HG03354 (cell line): Measurements from ENCODE around the gene CELF1.
A peak's percentile ranks its signal among the peaks of the same experiment; 100 is the strongest.

Experiments used
- ATAC-seq: cut with Tn5 transposase; IDR thresholded peaks from one replicate; pipeline ENCODE4 v1.9.1; 2021; ENCODE audit warnings: mild to moderate bottlenecking; ENCODE audit not compliant: unreplicated experiment, poor library complexity, severe bottlenecking

Gene CELF1

DNA sequence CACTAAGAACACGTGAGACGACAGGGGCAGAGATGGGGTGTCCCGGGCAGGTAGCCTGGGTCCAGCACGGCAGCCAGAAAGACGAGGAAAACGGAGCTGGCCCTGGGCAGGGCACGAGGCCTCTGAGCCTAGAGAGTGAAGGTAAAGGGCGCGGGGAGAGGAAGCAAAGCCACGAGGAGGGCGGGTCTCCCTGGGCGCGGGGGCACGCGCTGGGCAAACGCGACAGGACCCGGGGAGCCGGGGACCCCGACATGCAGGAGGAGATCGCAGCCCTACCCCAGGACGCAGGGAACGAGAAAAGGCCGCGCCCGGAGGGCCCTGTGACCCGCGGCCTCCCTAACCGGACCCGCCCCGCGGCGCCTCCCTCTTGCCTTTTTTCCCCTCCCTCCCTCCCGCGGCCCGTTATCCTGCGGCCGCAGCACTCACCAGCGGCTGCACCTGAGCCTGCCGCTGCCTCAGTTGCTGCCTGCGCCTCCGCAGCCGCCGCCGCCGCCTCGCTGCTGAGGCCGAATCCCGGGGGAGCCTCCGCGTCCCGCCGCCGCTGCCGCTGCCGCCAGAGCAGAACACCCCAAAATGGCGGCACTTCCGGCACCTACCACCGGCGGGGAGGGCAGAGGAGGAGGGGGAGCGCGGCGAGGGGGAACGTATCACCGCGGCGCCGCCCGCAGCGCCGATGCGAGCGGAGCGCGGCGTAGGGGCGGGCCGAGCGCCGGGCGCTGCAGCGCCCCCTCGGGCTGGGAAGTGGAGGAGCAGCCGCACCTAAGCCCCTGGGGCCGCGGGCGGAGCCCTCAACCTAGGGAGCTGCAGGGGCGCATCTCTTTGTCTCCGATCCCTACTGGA is at the start of gene CELF1:
Gene CELF1 (minus strand): TSS at position 567 of the 840 bp plus-strand sequence. CDS start 53,609 bp downstream, outside the sequence.
- peak; percentile 95 for ATAC-seq

DNA sequence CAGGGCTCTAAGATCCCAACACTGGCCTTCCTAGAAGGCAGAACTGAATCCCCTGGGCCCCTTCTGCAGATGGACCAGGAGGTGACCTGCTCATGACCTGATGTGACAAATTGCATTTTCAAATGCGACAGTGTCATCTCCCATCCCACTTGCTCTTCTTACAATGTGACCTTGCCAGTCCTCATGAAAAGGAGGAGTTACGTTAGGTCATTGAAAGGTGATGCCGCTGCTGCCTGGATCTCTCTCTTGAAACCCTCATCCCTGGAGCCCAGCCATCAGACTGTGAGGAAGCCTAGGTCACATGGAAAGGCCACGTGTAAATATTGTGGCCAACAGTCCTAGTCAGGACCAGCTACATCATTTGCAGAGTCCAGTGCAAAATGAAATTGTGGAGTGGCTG is 47.0 kb upstream of the CELF1 start:
- no peak for ATAC-seq

DNA sequence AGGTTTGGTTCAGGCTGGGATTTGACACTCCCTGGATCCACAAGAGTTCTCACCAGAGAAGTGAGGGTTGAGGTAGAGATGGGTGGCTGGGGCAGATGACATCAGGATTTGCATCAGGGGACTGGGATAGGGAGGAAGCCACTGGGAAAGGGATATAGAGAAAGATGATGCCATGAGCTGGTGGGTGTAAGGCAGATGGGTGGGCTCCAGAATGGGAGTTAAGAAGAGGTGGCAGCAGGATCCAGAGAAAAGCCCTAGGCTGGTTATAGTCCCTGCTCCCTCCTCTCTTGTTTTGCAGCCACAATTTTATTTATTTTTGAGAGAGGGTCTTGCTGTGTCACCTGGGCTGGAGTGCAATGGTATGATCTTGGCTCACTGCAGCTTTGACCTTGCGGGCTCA is 43.0 kb upstream of the CELF1 start:
- no peak for ATAC-seq

DNA sequence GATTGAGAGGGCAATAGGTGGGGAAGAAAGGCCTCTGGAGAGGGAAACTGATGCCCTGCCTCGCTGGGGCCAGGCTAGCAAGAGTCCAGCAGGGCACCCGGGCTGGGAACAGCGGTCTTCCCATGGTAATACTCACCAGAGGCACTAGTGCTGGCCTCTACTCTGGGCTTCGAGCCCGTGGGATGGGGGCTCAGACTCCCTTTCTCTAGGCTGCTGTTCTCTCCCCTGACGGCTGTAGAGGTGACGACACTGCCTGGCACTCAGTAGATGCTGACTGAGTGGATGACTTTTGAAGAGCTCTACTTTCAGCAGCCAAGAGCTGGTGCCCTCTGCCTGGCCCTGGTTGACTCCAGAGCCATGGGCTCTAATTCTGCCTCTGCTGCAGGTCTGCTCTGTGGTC is 42.1 kb upstream of the CELF1 start:
- no peak for ATAC-seq

DNA sequence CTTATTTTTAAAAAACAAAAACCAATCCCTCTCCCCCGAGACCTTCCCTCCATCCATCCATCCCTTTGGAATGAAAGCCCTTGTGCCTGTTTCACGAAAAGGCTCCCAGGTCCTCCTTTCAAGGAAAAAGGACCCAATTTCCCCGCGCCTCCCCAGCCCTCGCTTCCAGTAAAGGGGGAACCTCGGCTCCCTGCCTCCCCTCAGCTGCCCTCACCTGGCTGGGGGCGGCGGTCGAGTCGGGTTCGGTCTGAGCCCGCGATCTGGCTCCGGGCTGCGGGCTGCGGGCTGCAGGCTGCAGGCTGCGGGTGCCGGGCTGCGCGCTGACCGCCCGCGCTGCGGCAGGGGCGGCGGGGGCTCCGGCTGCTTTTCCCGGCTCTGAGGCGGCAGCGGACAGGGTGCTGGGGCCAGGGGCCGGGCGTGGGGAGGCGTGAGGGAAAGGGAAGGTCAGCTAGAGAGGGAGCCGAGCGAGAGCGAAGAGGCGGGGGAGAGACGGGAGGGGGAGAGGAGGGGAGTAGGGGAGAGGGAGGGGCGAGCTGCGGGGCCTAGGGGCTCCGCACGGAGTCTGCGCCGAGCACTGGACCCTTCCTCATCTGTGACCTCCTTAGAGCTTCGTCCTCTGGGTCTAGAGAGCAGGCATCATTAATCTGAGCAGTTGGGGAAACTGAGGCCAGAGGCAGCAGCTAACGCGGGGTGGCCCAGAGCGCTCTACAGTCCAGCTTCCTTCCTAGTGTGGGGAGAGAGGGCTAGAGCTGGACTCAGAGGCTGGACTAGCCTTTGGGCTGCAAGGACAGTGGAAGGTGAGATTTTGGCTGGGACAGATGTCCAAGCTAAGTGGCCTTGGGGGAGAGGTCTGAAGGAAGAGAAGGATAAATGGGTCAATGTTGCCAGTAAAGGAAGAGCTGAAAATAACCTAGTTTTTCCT is 41.3 kb upstream of the CELF1 start, which contains the start of gene C1QTNF4:
Gene C1QTNF4 (minus strand): TSS at position 478 of the 922 bp plus-strand sequence. CDS start 3,601 bp downstream, outside the sequence.
- ATAC-seq = no peak

DNA sequence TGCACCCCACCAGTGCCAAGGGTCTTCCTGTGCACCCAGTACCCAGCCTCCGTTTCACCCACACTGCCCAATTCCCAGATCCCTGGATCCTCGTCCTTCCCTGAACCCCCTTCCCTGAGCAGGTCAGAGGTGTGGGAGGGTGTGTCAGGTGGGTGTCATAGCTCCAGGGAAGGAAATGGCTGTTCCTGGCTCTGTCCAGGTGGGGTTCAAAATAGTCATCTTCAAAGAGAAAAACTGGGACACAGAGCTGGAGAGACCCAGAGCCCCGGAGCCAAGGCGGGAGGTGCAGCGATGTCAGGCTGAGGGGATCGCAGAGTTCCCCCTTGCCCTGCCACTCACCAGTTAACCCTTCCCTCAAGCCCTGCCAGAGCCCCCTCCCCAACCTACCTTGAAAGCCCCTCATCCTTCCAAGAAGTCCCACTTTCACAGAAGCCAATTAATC is 40.6 kb upstream of the CELF1 start:
- no peak for ATAC-seq

DNA sequence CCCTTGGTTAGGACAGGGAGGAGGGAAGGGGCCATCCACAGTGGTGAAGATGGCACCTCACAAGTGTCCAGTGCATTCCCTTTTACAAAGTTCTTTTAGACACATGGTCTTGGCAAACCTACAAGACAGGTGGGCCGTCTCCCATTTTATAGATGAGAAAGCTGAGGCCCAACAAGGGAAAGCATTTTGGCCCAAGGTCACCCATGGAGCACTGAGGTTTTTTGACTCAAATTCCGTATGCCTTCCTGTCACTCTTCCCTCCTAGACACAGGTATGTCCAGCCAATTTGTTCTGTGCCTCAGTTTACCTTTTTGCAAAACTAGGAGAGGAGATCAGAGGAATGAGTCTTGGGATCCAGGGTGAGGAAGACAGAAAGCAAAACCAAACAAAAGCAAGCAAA is 40.0 kb upstream of the CELF1 start:
- ATAC-seq = no peak

DNA sequence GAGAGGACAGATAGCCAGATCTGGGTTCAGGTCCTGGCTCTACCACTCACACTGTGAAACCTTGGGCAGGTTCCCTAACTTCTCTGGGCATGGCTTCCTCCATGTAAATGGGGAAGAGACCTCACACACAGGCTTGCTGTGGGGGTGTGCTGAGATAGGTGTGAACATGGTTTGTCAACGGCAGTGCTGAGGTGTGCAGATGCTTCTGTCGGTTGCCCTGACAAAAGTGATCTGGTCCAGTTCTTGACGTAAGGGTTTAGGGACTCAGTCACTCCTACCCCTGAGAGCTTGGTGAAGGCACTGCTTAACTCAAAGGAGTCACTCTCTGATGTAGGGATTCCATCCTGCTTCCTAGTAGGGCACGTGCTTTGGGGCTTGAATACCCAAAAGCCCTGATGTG is 39.3 kb upstream of the CELF1 start:
- ATAC-seq = no peak

DNA sequence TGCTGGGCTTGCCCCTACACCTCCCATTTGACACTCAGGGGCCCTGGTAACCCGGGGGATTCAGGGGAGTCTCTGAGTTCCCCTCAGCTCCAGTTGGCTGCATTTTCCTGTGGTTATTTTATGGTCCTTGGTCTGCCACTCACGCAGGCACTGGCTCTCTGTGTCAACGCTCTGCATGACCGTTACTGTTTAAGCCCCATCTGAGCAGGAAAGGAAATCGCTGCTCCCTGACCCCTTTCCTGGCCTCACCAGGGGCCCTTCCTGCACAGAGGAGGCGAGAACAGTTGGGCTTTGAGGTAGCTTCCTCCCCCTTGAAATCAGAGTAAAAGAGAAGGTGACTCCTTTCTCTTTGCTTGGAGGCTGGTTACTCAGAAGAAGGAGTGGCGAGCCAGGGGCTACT is 38.8 kb upstream of the CELF1 start:
- no peak for ATAC-seq

DNA sequence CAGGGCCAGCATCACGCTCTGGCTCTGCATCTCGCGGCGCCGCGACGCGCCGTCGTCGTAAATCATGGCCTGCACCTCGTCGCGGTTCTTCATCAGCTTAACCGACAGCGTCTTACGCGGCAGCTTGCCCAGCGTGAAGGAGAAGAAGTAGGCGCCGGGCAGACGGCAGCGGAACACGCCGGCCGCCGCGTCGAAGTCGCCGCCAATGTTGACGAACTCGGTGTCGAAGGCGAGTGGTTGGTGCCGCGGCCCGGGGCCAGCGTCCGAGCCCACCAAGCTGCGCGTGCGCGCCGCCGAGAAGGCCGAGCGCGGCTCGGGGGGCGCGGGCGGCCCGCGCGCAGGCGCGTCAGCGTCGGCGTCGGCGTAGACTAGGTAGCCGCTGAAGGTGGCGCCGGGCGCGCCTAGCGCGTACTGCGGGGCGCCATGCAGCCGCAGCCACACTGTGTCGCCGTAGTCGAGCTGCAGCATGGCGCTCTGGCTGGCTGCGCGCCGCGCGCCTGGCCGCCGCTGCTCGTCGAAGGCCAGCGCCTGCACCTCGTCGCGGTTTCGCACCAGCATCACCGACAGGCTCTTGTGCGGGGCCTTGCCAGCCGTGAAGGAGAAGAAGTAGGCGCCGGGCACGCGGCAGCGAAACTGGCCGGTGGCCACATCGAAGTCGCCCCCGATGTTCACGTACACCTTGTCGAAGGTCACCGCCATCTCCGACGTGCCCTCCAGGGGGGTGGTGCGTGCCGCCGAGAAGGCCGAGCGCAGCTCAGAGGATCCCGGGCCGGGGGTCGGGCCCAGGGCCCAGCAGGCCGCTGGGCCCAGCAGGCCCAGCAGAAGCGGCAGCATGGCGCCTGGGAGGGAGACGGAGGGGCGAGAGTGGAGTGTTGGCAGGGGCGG is 37.3 kb upstream of the CELF1 start:
- ATAC-seq = no peak

DNA sequence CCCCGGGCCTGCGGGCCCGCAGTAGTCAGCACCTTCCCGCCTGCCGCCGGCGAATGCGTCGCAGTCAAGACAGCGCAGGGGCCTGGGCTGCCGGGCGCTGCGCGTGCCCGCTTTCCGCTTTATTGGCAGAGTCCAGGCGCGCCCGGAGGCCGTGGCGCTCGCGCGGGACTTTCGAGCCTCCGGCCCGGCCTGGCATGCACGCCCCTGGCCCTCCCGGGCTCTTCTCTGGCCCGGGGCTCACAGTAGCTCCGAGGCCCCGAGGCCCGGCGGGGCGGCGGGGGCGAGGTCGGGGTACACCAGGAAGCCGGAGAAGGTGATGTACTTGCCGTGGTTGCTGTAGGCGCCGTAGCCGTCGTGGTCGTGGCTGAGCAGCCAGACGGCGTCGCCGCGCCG is 36.6 kb upstream of the CELF1 start:
- no peak for ATAC-seq

DNA sequence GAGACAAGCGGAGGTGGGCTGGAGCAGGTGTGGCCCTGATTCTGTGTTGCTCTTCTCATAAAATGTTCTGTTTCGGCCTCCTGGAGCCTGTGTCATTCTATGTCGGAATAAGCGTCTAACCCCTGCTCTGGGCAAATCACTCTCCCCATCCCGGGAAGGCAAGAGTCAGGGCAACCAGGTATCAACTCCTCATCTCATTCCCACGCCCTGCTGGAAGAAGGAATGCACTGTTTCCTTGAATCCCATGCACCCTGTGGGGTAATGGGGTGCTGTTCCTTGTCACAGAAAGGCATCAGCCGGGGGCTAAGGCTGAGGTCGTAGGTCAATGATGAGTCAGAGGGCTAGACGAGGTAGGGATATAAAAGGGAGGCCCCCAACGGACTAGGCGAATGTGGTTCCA is 36.2 kb upstream of the CELF1 start:
- ATAC-seq = no peak

DNA sequence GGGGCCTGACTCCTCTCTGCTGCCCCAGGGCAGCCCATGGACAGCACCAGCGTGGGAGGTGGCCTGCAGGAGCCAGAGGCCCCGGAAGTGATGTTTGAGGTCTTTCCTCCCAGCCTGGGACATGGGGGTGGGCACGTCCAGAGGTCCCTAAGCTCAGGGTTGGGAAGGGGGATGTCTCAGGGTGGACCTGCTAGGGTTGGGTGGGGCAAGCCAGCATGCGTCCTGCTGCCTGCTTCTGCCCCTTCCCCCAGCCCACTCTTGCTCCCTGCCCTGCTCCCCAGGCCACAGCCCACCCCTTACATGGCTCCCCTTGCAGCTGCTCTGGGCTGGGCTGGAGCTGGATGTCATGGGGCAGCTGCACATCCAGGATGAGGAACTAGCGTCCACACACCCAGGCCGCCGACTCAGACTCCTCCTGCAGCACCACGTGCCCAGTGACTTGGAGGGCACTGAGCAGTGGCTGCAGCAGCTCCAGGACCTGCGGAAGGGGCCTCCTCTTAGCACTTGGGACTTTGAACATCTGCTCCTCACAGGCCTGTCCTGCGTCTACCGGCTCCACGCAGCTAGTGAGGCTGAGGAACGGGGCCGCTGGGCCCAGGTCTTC is 34.9 kb upstream of the CELF1 start:
- no peak for ATAC-seq

DNA sequence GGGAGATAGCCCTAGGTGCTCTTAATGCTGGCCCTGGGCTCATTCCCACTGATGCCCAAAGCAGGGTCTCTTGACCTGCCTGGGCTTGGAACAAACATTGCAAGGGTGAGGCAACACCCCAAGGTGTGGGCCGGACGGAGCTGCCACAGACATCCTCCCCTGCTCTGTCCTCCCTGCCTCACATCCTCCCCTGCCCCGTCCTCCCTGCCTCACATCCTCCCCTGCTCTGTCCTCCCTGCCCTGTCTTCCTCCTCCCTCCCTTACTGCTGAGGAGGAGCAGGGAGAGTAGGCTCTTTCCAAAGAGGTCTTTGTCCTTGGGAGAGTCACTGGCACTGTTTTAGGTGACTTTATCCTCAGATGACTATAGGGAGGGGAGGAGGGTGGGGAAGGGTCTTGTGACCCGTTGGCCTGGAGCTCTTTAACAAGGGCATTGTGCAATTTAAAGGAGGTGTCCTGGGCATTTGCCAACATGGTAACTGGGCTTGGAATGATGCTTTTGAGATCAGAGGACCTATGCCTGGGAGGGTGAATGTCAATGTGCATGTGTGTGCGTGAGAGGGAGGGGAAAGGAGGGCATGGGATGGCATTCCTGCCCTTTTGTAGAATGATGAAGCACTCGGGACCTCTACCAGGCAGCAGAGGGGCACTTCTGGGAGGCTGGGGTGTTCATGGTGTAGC is 34.2 kb upstream of the CELF1 start:
- ATAC-seq = no peak

DNA sequence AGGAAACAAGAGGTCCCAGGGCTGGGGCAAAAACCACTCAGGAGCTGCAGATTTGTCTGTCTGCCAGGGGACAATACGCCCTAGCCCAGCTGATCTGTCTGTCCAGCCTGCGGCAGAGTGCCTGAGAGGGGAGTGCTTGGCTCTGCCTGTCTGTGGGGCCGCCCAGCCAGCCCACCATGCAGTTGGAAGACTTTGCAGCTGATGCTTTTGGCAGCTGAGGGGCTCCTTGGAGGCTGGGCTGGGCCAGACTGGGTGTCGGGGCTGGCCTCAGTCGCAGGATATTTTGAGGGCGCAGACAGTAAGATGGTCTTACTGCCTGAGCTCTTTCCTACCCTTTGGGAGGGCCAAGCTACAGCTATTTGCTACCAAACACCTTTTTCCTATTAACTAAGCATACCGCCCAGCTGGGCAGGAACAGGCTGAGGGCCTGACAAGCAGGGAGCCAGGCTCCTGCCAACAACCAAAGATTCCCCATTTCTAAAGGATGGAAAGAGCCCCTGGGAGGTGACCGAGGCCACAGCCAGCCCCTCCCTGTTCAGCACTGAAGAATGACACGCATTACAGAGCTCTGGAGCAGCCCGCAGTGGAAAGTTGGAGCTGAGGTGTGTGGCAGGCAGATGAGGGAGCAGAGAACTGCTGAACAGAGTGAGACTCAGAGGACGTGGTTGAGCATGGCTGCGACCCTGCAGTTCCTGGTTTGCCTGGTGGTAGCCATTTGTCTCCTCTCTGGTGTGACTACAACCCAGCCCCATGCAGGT is 33.3 kb upstream of the CELF1 start, which contains the start of gene FAM180B:
Gene FAM180B (plus strand): TSS at position 581 of the 758 bp plus-strand sequence. CDS start 91 bp downstream, at position 672.
- no peak for ATAC-seq

DNA sequence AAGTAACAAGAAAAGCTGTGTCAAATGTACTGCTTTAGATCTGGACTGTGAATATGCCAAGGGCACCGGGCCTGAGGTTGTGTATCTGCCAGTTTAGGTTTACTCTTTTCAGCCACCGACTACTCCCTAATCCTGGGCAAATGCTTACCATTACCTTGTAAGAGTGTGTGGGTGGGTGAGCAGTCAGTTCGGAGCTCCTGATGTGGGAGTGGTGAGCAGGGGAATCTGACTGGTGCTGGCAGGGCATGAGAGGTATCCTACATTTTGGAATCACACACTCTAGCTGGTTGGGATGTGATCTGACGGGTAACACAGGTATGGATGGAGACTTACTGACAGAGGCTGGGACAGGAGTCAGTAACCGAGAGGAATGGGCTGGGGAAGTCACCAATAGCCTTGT is 30.9 kb upstream of the CELF1 start:
- ATAC-seq = no peak

DNA sequence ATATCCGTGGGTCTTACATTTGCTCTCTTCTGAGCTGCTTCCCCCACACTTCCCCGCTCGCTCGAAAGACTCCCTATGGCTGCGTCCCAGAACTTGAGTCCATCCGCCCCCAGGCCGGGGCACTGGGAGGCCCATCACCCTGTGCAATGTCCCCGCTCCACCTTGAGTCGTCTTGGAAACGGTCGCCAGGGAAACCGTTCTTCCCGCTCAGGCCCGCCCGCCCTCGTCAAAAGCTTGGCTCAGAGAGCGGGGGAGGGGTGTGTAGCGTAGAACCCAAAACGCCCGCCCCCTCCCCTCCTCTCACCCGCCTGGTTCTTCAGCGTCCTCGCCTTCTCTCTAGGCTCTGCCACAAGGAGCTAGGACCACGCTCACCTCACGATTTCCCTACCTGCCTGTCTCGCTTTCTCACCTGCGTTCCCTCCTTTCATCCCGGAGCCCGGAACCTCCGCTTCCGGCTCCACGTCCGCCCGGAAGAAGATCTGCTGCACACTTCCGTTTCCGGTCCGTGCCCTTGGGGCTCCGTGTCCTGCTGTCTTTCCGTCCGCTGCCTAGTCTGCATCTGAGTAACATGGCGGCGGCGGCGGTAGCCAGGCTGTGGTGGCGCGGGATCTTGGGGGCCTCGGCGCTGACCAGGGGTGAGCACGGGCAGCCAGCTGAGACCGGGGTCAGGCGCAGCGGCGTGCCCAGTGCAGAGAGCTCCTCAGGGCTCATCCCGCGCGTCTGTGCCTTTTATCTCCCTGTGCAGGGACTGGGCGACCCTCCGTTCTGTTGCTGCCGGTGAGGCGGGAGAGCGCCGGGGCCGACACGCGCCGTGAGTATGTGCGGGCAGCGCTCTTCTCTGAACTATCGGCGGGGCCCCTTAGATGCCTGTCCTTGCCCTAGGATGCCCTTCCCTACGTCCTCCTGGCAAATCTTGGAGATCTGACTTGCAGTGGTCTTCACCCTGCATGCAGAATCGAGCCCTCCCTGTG is 25.9 kb upstream of the CELF1 start, which contains the start of the genes KBTBD4 and NDUFS3:
Gene KBTBD4 (minus strand): TSS at position 447 of the 971 bp plus-strand sequence. CDS start 19 bp downstream, at position 428.
Gene NDUFS3 (plus strand): TSS at position 551 of the 971 bp plus-strand sequence. CDS start 18 bp downstream, at position 569.
- peak; percentile 94 for ATAC-seq
